CD4-positive, alpha-beta memory T cell (primary cell): ENCODE measurements around the gene TMX1. TPM values are rescaled to one million over a fixed set of nuclear protein-coding genes. Genes with fewer than 3 reads are reported as not detected.

Experiments used
- CTCF ChIA-PET: fragments of 350-600 bp; sonication (Branson Sonifier 250); formaldehyde crosslinking; loops from one replicate; lab custom pipeline; 2021; ENCODE audit warnings: inconsistent platforms; ENCODE audit not compliant: partially characterized antibody; lab: Charles Lee
- POLR2A ChIA-PET: fragments of 350-600 bp; sonication (Branson Sonifier 250); formaldehyde crosslinking; loops from one replicate; lab custom pipeline; 2021; ENCODE audit not compliant: partially characterized antibody; lab: Charles Lee
- DNase-seq, 5 donors: peaks; one replicate each; pipeline versions ENCODE4 v3.0.0 to v3.0.0-alpha.2; 2020 to 2022; ENCODE audit warnings: mixed read lengths in 1 of 5
- H3K27ac ChIP-seq: one replicate; pipeline ENCODE4 v1.7.0; 2013; ENCODE audit warnings: low read depth, low read length
- H3K27me3 ChIP-seq: 2 replicates; pipeline ENCODE4 v1.7.0; 2013; ENCODE audit warnings: mild to moderate bottlenecking, low read length, moderate library complexity; ENCODE audit not compliant: insufficient read depth
- H3K36me3 ChIP-seq: 2 replicates; pipeline ENCODE4 v1.7.0; 2013; ENCODE audit warnings: mild to moderate bottlenecking, low read length, moderate library complexity; ENCODE audit not compliant: insufficient read depth
- H3K4me1 ChIP-seq: 2 replicates; pipeline ENCODE4 v1.7.0; 2013; ENCODE audit warnings: mild to moderate bottlenecking, low read length, moderate library complexity; ENCODE audit not compliant: insufficient read depth
- H3K4me3 ChIP-seq, 2 donors: one replicate each; pipeline ENCODE4 v1.7.0; 2013; ENCODE audit warnings: low read length in 2 of 2, mild to moderate bottlenecking in 1 of 2
- H3K9me3 ChIP-seq, 2 donors: one replicate each; pipeline ENCODE4 v1.7.0; 2013; ENCODE audit warnings: low read length in 2 of 2, control low read depth in 1 of 2; ENCODE audit not compliant: control insufficient read depth in 1 of 2
- H3K27ac Mint-ChIP-seq, 7 donors: one replicate each; pipeline ENCODE4 v1.8.0; 2020 to 2021; ENCODE audit warnings: mixed read lengths in 7 of 7, mild to moderate bottlenecking in 6 of 7, inconsistent platforms in 3 of 7, moderate library complexity in 3 of 7
- H3K27me3 Mint-ChIP-seq, 2 donors: one replicate each; pipeline ENCODE4 v1.8.0; 2020 to 2021; ENCODE audit warnings: mixed read lengths in 2 of 2
- H3K36me3 Mint-ChIP-seq, 2 donors: one replicate each; pipeline ENCODE4 v1.8.0; 2020 to 2021; ENCODE audit warnings: mixed read lengths in 2 of 2, inconsistent platforms in 1 of 2, mild to moderate bottlenecking in 1 of 2
- H3K4me1 Mint-ChIP-seq, 4 donors: one replicate each; pipeline ENCODE4 v1.8.0; 2020 to 2021; ENCODE audit warnings: mixed read lengths in 4 of 4, mild to moderate bottlenecking in 1 of 4
- H3K4me3 Mint-ChIP-seq, 8 donors: one replicate each; pipeline ENCODE4 v1.8.0; 2020 to 2021; ENCODE audit warnings: mixed read lengths in 8 of 8, mild to moderate bottlenecking in 7 of 8, moderate library complexity in 6 of 8, inconsistent platforms in 3 of 8
- H3K9me3 Mint-ChIP-seq, 8 donors: one replicate each; pipeline ENCODE4 v1.8.0; 2020 to 2021; ENCODE audit warnings: mixed read lengths in 8 of 8, mild to moderate bottlenecking in 5 of 8, inconsistent platforms in 3 of 8, moderate library complexity in 1 of 8
- intact Hi-C: fragments of 100-400 bp; cut with micrococcal nuclease; formaldehyde crosslinking; loops from one replicate; pipeline ENCODE4 v1.15.1; 2023
- polyA plus RNA-seq, 2 donors: library from polyadenylated mRNA; unstranded; fragments of 300-500 nt; fragmentation: Illumina TruSeq; gene quantifications; one replicate each; pipeline ENCODE4 v1.2.3, GENCODE V29; 2021
- total RNA-seq, 2 experiments: library from RNA; stranded (reverse); gene quantifications; one replicate each; pipeline ENCODE4 v1.2.3, GENCODE V29; 2021

TMX1 gene
- total and polyA plus RNA-seq, 4 experiments from 2014 or later, result 28.5 to 62.9 (median 36.2) TPM

DNA sequence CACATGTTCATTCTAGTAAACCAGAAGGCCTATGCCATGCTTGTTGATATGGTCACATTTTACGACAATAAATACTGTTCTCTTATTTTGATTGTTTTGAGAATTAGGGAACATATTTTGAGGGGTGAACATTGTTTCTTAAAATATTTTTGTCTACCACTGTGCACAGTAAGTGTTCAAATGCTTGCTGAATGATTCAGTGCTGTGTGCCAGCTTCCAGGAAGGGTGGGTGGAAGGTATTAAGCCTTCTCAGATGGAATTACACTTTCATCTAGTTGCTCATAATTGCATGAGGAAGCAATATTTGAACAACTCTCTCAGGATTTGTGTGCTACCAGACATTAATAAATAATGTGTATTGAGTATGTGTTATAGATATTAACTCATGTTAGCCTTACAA is 15.5 kb upstream of the TMX1 start:
- intact Hi-C loops, result no loop called here
- Mint-ChIP-seq H3K4me1 (no peaks in the 10 kb centered on the region), H3K4me3 (no peak overlapping the region), H3K9me3 (peaks cover 0 to 13% (median 8%) of the 10 kb centered on the region in 8 donors), H3K27me3 (no peaks in the 10 kb centered on the region), H3K27ac (no peak overlapping the region), H3K36me3 (peaks cover 2 to 12% of the 10 kb centered on the region in 2 donors)
- H3K4me1 ChIP-seq, result no peaks in the 10 kb centered on the region
- no peak overlapping the region for H3K27ac ChIP-seq
- H3K36me3 ChIP-seq, result no peaks in the 10 kb centered on the region
- DNase-seq, result no peak
- no peaks in the 10 kb centered on the region for H3K27me3 ChIP-seq
- no peaks in the 10 kb centered on the region for H3K9me3 ChIP-seq
- H3K4me3 ChIP-seq, result no peak overlapping the region
- POLR2A ChIA-PET, result no interaction called here
- CTCF ChIA-PET, result no interaction called here

DNA sequence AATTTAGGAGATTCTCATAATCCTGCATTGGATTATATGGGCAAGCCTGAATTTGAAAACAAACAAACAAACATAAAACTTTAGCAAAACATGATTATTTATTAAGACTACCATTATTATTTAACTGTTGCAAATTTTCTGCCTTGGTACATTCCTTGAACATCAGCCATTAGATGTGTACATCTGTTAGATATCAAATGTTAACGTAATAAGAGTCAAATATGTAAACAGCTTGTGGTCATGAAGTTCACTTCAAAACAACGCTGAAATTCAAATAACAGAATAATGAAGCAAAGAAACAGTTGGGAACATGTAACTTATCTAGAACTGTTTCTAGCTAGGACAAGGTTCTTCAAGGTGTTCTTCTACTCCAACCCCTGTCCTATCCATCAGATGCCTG is 14.3 kb upstream of the TMX1 start:
- H3K4me3 Mint-ChIP-seq, result no peak overlapping the region
- no peaks in the 10 kb centered on the region for H3K9me3 ChIP-seq
- H3K4me1 Mint-ChIP-seq, result no peaks in the 10 kb centered on the region
- no peak overlapping the region for H3K27ac Mint-ChIP-seq
- H3K36me3 ChIP-seq, result no peaks in the 10 kb centered on the region
- peaks cover 2 to 12% of the 10 kb centered on the region in 2 donors for H3K36me3 Mint-ChIP-seq
- intact Hi-C loops, result no loop called here
- ChIA-PET CTCF (no interaction called here), POLR2A (no interaction called here)
- H3K4me1 ChIP-seq, result no peaks in the 10 kb centered on the region
- H3K4me3 ChIP-seq, result no peak overlapping the region
- DNase-seq, result no peak
- H3K9me3 Mint-ChIP-seq, result peaks cover 0 to 13% (median 8%) of the 10 kb centered on the region in 8 donors
- H3K27ac ChIP-seq, result no peak overlapping the region
- H3K27me3 ChIP-seq, result no peaks in the 10 kb centered on the region
- H3K27me3 Mint-ChIP-seq, result no peaks in the 10 kb centered on the region

DNA sequence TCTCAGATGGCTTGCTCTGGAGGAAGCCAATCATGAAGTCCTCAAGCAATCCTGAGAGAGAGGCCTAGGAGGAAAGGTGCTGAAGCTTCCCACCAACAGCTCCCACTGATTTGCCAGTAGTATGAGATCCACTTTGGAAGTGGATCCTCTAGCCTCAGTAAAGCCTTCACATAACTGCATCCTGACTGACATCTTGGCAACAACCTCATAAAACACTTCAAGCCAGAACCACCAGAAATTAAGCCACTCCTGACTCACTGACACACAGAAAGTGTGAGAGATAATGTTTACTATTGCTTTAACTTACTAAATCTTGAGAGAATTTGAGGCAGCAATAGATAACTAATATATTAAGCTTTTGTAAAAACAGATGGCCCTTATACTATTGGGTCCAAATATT is 11.7 kb upstream of the TMX1 start:
- intact Hi-C loops, result no loop called here
- CTCF ChIA-PET, result no interaction called here

DNA sequence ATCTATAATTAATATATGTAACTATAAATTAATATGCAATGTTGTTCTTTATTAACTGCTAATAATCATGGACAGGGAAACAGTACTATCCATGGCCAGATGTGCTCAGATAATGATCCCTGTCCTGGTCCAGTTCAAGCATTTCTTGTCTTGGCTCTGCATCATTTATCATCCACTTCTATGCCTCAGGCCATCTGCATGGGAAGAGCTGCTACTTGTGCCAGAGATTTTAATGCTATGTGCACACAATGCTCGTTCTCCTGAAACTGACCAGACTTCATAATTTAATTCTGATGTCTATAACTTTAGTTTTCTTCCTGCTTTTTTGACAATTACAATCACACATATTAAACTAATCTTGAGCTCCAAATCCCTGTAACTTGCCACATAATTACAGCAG is 11.2 kb upstream of the TMX1 start:
- POLR2A ChIA-PET, result no interaction called here
- peaks cover 0 to 3% of the 10 kb centered on the region in 2 donors for H3K36me3 Mint-ChIP-seq
- Histone ChIP-seq H3K4me3 (no peak overlapping the region), H3K9me3 (no peaks in the 10 kb centered on the region), H3K36me3 (no peaks in the 10 kb centered on the region), H3K4me1 (no peaks in the 10 kb centered on the region), H3K27ac (no peak overlapping the region), H3K27me3 (no peaks in the 10 kb centered on the region)
- no peak for DNase-seq
- CTCF ChIA-PET, result no interaction called here
- no peaks in the 10 kb centered on the region for H3K27me3 Mint-ChIP-seq
- intact Hi-C loops, result no loop called here
- peaks cover 0 to 3% (median 0%) of the 10 kb centered on the region in 8 donors for H3K9me3 Mint-ChIP-seq
- no peaks in the 10 kb centered on the region for H3K4me1 Mint-ChIP-seq
- no peak overlapping the region for H3K27ac Mint-ChIP-seq
- no peak overlapping the region for H3K4me3 Mint-ChIP-seq

More for the DNA sequence above, 11.7 kb upstream of the TMX1 start:
- H3K27me3 Mint-ChIP-seq, result no peaks in the 10 kb centered on the region
- Histone ChIP-seq H3K4me1 (no peaks in the 10 kb centered on the region), H3K9me3 (no peaks in the 10 kb centered on the region), H3K4me3 (no peak overlapping the region), H3K27ac (no peak overlapping the region), H3K27me3 (no peaks in the 10 kb centered on the region), H3K36me3 (no peaks in the 10 kb centered on the region)
- no peak for DNase-seq
- no peaks in the 10 kb centered on the region for H3K4me1 Mint-ChIP-seq
- peaks cover 1 to 4% of the 10 kb centered on the region in 2 donors for H3K36me3 Mint-ChIP-seq
- POLR2A ChIA-PET, result no interaction called here
- peaks cover 0 to 6% (median 3%) of the 10 kb centered on the region in 8 donors for H3K9me3 Mint-ChIP-seq
- H3K4me3 Mint-ChIP-seq, result no peak overlapping the region
- H3K27ac Mint-ChIP-seq, result no peak overlapping the region

DNA sequence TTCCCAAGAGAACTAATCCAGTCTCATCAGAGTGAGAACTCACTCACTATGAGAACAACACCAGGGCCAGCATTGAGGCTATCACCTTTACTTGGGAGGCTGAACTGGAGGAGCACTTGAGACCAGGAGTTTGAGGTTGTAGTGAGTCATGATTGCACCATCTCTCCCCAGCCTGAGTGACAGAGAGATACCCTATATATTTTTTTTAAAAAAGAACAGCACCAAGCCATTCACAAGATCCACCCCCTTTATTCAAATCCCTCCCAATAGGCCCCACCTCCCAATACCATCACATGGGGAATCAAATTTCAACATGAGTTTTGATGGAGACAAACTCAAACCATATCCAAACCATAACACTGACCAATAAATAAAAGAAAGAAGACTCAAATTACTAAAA is 3.7 kb upstream of the TMX1 start:
- no peaks in the 10 kb centered on the region for H3K36me3 ChIP-seq
- H3K27ac ChIP-seq, result no peak overlapping the region
- ChIA-PET CTCF (no interaction called here), POLR2A (no interaction called here)
- intact Hi-C loops, result no loop called here
- no peak overlapping the region for H3K4me3 ChIP-seq
- H3K4me3 Mint-ChIP-seq, result no peak overlapping the region
- no peaks in the 10 kb centered on the region for H3K9me3 ChIP-seq
- no peaks in the 10 kb centered on the region for H3K36me3 Mint-ChIP-seq
- peaks cover 3 to 8% (median 6%) of the 10 kb centered on the region in 4 donors for H3K4me1 Mint-ChIP-seq
- no peaks in the 10 kb centered on the region for H3K27me3 ChIP-seq
- no peak for DNase-seq
- no peaks in the 10 kb centered on the region for H3K9me3 Mint-ChIP-seq
- H3K4me1 ChIP-seq, result peaks cover 15% of the 10 kb centered on the region
- no peaks in the 10 kb centered on the region for H3K27me3 Mint-ChIP-seq
- H3K27ac Mint-ChIP-seq, result no peak overlapping the region

DNA sequence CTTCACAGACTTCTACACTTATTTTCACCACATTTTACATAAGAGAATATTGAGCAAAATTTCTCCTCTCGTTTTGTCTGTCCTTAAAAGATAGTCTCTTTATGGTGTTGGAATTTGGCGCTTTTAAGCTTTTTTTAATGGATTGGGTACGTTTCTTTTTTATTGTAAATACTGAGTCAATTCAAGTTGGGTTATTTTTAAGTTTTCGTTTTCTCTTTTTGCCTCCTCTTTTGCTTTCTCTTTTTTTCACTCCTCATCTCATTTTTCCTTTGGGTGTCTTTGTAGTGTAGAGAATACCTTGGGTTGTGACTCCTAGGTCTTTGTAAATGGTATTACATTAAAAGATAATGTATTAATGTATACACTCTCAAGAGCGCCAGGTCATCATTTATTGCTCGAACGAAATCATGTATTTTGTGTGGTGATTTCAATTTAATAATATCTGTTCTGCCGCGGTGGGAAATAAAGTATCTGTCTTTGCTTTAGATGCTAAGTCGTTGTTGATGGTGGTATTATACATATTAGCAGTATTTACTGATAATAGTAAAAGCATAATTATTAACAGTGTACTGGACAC is 845 bp downstream of the TMX1 start:
- H3K4me3 Mint-ChIP-seq, result no peak overlapping the region
- intact Hi-C loops, result loop anchor here (1.0 to 10.0 kb wide), 6 partner anchors 146 to 1912 kb away; partner anchors contain the start of genes DDHD1, GNG2, GPR137C and RTRAF
- Histone ChIP-seq H3K27me3 (no peaks in the 10 kb centered on the region), H3K9me3 (no peaks in the 10 kb centered on the region), H3K36me3 (peaks cover 5% of the 10 kb centered on the region), H3K27ac (peak overlapping the region; percentile 65), H3K4me3 (peak overlapping the region; percentile 84 to 99), H3K4me1 (peaks cover 58% of the 10 kb centered on the region)
- peaks cover 23 to 37% (median 29%) of the 10 kb centered on the region in 4 donors for H3K4me1 Mint-ChIP-seq
- no peaks in the 10 kb centered on the region for H3K27me3 Mint-ChIP-seq
- H3K27ac Mint-ChIP-seq, result no peak overlapping the region
- H3K9me3 Mint-ChIP-seq, result no peaks in the 10 kb centered on the region
- ChIA-PET POLR2A (interaction anchor here (1.0 to 1.1 kb wide), 2 partner anchors 381 to 1912 kb away, joined by 3 read pairs; no protein-coding TSS in a partner anchor), CTCF (no interaction called here)
- peak in 1 of 5 donors; percentile 3 for DNase-seq
- peaks cover 0 to 6% of the 10 kb centered on the region in 2 donors for H3K36me3 Mint-ChIP-seq

DNA sequence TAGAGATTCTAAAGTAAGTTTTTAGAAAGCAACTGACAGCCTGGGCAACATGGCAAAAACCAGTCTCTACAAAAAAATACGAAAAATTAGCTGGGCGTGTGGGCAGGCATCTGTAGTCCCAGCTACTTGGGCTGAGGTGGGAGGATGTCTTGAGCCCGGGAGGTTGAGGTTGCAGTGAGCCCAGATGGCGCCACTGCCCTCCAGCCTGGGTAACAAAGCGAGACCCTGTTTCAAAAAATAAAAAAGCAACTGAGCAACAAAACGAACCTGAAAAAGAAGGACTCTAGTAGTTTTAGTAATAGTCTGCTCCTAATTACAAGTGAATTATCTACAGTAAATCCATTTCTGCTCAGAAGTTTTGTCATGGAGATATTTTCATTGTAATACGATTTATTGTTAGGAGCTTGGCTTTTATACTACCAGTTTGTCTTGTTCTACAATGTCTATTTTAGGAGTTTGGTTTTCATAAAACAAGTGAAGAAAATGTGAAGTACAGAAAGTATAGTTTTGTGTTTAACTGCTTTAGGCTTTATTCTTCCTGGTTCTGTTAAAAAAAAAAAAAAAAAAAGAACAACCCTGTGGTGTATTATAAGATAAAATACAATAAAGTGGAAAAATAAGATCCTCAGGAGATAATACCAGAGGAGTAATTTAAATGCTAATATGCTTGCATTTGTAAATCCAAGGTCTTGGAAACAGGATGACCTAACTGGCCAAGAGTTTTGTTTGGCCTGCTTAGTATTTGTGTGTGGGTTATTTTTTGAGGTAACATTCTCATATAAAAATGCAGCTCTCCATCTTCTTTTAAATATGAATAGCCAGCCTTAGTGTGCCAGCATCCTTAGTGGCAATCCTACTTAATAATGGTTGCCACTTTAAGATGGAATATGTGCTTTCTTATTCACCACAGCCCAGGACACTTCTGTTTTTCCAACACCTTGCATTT is 2.8 kb downstream of the TMX1 start:
- Histone ChIP-seq H3K27me3 (no peaks in the 10 kb centered on the region), H3K4me1 (peaks cover 63% of the 10 kb centered on the region), H3K36me3 (peaks cover 5% of the 10 kb centered on the region), H3K9me3 (no peaks in the 10 kb centered on the region), H3K4me3 (no peak overlapping the region), H3K27ac (no peak overlapping the region)
- intact Hi-C loops, result loop anchor here (10.0 kb wide), 1 partner anchor 622 kb away; the partner anchor contains the start of gene GNG2
- H3K27ac Mint-ChIP-seq, result peak overlapping the region in 5 of 7 donors; percentile 65 to 83 (median 68)
- H3K9me3 Mint-ChIP-seq, result no peaks in the 10 kb centered on the region
- H3K4me1 Mint-ChIP-seq, result peaks cover 26 to 46% (median 34%) of the 10 kb centered on the region in 4 donors
- H3K36me3 Mint-ChIP-seq, result peaks cover 3 to 18% of the 10 kb centered on the region in 2 donors
- ChIA-PET POLR2A (interaction anchor here (0.6 kb wide), 1 partner anchor 17 kb away, joined by 3 read pairs; no protein-coding TSS in a partner anchor), CTCF (interaction anchor here (0.6 kb wide), 1 partner anchor 640 kb away, joined by 5 read pairs; no protein-coding TSS in a partner anchor)
- no peaks in the 10 kb centered on the region for H3K27me3 Mint-ChIP-seq
- no peak for DNase-seq
- peak overlapping the region in 3 of 8 donors; percentile 17 to 68 (median 46) for H3K4me3 Mint-ChIP-seq
